HepG2 (cell line): ENCODE results near the gene USP5. TPM values are rescaled to one million over a fixed set of nuclear protein-coding genes. Genes with fewer than 3 reads are reported as not detected.

Experiments
- GLI4 ChIP-seq: sonication (generic); formaldehyde crosslinking; IDR thresholded peaks from 2 replicates; pipeline ENCODE4 v1.5.1; 2020; ENCODE audit warnings: missing genetic modification reagents, mild to moderate bottlenecking, moderate library complexity, borderline replicate concordance
- NAIF1 ChIP-seq: sonication (generic); formaldehyde crosslinking; IDR thresholded peaks from 2 replicates; pipeline ENCODE4 v1.5.0; 2020; ENCODE audit warnings: mild to moderate bottlenecking, missing genetic modification reagents, borderline replicate concordance
- ONECUT2 ChIP-seq: sonication (generic); formaldehyde crosslinking; IDR thresholded peaks from 2 replicates; pipeline ENCODE4 v1.4.0; 2020; ENCODE audit warnings: missing genetic modification reagents
- ZBTB8A ChIP-seq: sonication (generic); formaldehyde crosslinking; IDR thresholded peaks from 2 replicates; pipeline ENCODE4 v1.4.0; 2020; ENCODE audit warnings: mild to moderate bottlenecking, low read depth, missing genetic modification reagents, borderline replicate concordance
- ZMYM2 ChIP-seq: sonication (generic); formaldehyde crosslinking; IDR thresholded peaks from 2 replicates; pipeline ENCODE4 v1.8.0; 2022; ENCODE audit warnings: mild to moderate bottlenecking, missing genetic modification reagents
- ZSCAN9 ChIP-seq: IDR thresholded peaks from 2 replicates; pipeline ENCODE4 v1.6.1; 2016; ENCODE audit warnings: borderline replicate concordance
- polyA plus RNA-seq, 8 experiments: library from polyadenylated mRNA; depleted of rRNA in 3 of 8; stranded (reverse) in 7 of 8; unstranded in 1 of 8; fragments of >200 nt; fragmentation: Illumina TruSeq in 4 of 8; extraction: Trizol in 4 of 8; gene quantifications; 2 replicates each; pipeline versions ENCODE4 v1.2.1 to v1.2.3, GENCODE V29; 2011 to 2016; ENCODE audit warnings: low read depth in 4 of 8, missing spikeins in 1 of 8, mixed read lengths in 1 of 8; ENCODE audit not compliant: insufficient read depth in 1 of 8
- total RNA-seq, 5 experiments: library from RNA; depleted of rRNA; stranded (reverse); fragments of >200 nt; fragmentation: Illumina TruSeq; extraction: Trizol; gene quantifications; 2 replicates each; pipeline ENCODE4 v1.2.3, GENCODE V29; 2016; ENCODE audit warnings: low read depth in 1 of 5
- TF ChIP-seq, protein P1 (sequence below): sonication (generic); formaldehyde crosslinking; IDR thresholded peaks from 2 replicates; pipeline ENCODE4 v1.8.0; 2022; ENCODE audit warnings: low read depth, missing genetic modification reagents
- TF ChIP-seq, protein P2 (sequence below): sonication (generic); formaldehyde crosslinking; IDR thresholded peaks from 2 replicates; pipeline ENCODE4 v1.5.0; 2020; ENCODE audit warnings: mild to moderate bottlenecking, low read depth, missing genetic modification reagents, borderline replicate concordance
- TF ChIP-seq, protein P3 (sequence below): sonication (generic); formaldehyde crosslinking; IDR thresholded peaks from 2 replicates; pipeline ENCODE4 v1.4.0; 2020; ENCODE audit warnings: missing genetic modification reagents
- TF ChIP-seq, protein P4 (sequence below): sonication (generic); formaldehyde crosslinking; IDR thresholded peaks from 2 replicates; pipeline ENCODE4 v1.4.0; 2020; ENCODE audit warnings: missing genetic modification reagents
- TF ChIP-seq, protein P5 (sequence below): sonication (generic); formaldehyde crosslinking; IDR thresholded peaks from 2 replicates; pipeline ENCODE4 v1.9.0; 2021; ENCODE audit warnings: missing genetic modification reagents, mild to moderate bottlenecking, borderline replicate concordance
- TF ChIP-seq, protein P6 (sequence below): sonication (generic); formaldehyde crosslinking; IDR thresholded peaks from 2 replicates; pipeline ENCODE4 v1.8.0; 2022; ENCODE audit warnings: missing genetic modification reagents, mild to moderate bottlenecking, inconsistent platforms, borderline replicate concordance
- TF ChIP-seq, protein P7 (sequence below): sonication (generic); formaldehyde crosslinking; conservative IDR thresholded peaks from 2 replicates; pipeline ENCODE4 v1.4.0; 2020; ENCODE audit warnings: missing genetic modification reagents

USP5 gene
- total and polyA plus RNA-seq, 2 of the 13 experiments (the other 11 are each of a cell fraction or from before 2014, with no cell fraction given), result 39.6 to 56.0 TPM

DNA sequence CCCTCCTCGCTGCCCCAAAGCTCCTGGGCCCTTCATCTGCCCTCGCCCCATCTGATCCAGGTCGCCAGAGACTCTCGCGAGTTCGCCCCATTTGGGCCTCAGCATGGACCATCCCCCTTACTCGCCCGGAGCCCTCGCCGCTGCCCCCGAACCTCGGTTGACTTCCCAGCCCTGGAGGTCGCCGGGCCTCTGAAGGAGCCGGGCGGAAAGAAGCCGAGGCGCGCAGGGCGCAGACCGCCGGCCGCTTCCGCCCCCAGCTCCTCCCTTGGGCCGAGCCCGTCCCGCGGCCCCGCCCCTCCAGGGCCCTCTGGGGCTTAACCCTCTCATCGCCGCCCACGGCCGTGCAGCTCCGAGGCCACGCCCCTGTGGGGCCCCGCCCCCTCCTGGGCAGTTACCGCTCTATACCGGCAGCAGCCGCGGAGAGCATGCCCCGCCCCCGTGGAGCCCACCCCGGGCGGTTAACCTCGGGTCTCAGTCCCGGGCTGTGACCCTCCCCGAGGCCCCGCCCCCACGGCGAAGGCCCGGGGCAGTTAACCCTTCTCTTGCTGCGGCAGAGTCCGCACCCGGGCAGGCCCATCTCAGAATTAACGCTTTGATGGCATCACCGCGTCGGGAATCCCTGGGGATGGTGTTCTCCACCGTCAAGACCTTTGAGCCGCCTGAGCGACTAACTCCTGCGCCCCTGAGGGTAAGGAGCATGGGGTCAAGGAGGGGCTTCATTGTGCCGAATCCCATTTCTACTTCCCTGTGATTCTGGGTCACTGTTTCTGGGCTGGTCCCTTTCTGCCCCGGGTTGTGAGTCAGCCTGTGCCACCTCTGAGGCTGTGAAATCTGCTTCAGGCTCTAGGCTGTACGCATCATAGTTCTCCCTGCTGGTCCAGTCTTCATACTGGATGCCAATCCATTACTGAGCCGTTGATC is 21.4 kb downstream of the USP5 start, which contains the start of gene SPSB2 (continued):
- TF ChIP-seq, protein P1, sequence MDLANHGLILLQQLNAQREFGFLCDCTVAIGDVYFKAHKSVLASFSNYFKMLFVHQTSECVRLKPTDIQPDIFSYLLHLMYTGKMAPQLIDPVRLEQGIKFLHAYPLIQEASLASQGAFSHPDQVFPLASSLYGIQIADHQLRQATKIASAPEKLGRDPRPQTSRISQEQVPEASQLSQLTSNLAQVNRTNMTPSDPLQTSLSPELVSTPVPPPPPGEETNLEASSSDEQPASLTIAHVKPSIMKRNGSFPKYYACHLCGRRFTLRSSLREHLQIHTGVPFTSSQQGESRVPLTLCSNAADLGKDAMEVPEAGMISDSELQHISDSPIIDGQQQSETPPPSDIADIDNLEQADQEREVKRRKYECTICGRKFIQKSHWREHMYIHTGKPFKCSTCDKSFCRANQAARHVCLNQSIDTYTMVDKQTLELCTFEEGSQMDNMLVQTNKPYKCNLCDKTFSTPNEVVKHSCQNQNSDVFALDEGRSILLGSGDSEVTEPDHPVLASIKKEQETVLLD (CRISPR knock-in tag), result peak; percentile 82; the same call in 1 of the 2 replicates
- TF ChIP-seq, protein P2, sequence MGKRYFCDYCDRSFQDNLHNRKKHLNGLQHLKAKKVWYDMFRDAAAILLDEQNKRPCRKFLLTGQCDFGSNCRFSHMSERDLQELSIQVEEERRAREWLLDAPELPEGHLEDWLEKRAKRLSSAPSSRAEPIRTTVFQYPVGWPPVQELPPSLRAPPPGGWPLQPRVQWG, result no peak
- TF ChIP-seq ONECUT2 (no peak), ZSCAN9 (CRISPR knock-in tag) (no peak; the same call in 1 of the 2 replicates), GLI4 (CRISPR knock-in tag) (peak; percentile 63; the same call in 1 of the 2 replicates), ZMYM2 (CRISPR knock-in tag) (no peak), ZBTB8A (CRISPR knock-in tag) (no peak), NAIF1 (CRISPR knock-in tag) (no peak; the same call in 1 of the 2 replicates)
- TF ChIP-seq, protein P3, sequence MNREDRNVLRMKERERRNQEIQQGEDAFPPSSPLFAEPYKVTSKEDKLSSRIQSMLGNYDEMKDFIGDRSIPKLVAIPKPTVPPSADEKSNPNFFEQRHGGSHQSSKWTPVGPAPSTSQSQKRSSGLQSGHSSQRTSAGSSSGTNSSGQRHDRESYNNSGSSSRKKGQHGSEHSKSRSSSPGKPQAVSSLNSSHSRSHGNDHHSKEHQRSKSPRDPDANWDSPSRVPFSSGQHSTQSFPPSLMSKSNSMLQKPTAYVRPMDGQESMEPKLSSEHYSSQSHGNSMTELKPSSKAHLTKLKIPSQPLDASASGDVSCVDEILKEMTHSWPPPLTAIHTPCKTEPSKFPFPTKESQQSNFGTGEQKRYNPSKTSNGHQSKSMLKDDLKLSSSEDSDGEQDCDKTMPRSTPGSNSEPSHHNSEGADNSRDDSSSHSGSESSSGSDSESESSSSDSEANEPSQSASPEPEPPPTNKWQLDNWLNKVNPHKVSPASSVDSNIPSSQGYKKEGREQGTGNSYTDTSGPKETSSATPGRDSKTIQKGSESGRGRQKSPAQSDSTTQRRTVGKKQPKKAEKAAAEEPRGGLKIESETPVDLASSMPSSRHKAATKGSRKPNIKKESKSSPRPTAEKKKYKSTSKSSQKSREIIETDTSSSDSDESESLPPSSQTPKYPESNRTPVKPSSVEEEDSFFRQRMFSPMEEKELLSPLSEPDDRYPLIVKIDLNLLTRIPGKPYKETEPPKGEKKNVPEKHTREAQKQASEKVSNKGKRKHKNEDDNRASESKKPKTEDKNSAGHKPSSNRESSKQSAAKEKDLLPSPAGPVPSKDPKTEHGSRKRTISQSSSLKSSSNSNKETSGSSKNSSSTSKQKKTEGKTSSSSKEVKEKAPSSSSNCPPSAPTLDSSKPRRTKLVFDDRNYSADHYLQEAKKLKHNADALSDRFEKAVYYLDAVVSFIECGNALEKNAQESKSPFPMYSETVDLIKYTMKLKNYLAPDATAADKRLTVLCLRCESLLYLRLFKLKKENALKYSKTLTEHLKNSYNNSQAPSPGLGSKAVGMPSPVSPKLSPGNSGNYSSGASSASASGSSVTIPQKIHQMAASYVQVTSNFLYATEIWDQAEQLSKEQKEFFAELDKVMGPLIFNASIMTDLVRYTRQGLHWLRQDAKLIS (CRISPR knock-in tag), result no peak
- TF ChIP-seq, protein P4, sequence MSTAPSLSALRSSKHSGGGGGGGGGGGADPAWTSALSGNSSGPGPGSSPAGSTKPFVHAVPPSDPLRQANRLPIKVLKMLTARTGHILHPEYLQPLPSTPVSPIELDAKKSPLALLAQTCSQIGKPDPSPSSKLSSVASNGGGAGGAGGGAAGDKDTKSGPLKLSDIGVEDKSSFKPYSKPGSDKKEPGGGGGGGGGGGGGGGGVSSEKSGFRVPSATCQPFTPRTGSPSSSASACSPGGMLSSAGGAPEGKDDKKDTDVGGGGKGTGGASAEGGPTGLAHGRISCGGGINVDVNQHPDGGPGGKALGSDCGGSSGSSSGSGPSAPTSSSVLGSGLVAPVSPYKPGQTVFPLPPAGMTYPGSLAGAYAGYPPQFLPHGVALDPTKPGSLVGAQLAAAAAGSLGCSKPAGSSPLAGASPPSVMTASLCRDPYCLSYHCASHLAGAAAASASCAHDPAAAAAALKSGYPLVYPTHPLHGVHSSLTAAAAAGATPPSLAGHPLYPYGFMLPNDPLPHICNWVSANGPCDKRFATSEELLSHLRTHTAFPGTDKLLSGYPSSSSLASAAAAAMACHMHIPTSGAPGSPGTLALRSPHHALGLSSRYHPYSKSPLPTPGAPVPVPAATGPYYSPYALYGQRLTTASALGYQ (CRISPR knock-in tag), result no peak
- TF ChIP-seq, protein P5, sequence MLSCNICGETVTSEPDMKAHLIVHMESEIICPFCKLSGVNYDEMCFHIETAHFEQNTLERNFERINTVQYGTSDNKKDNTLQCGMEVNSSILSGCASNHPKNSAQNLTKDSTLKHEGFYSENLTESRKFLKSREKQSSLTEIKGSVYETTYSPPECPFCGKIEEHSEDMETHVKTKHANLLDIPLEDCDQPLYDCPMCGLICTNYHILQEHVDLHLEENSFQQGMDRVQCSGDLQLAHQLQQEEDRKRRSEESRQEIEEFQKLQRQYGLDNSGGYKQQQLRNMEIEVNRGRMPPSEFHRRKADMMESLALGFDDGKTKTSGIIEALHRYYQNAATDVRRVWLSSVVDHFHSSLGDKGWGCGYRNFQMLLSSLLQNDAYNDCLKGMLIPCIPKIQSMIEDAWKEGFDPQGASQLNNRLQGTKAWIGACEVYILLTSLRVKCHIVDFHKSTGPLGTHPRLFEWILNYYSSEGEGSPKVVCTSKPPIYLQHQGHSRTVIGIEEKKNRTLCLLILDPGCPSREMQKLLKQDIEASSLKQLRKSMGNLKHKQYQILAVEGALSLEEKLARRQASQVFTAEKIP (CRISPR knock-in tag), result no peak
- TF ChIP-seq, protein P6, sequence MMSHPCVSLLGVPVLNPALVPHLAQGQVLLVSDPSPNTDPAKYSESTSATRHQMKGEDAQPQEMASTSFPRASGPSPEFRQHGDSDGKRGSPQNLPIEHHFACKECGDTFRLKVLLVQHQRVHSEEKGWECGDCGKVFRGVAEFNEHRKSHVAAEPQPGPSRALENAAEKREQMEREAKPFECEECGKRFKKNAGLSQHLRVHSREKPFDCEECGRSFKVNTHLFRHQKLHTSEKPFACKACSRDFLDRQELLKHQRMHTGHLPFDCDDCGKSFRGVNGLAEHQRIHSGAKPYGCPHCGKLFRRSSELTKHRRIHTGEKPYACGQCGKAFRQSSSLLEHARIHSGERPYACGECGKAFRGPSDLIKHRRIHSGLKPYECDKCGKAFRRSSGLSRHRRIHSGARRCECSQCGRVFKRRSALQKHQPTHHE, result no peak
- TF ChIP-seq, protein P7, sequence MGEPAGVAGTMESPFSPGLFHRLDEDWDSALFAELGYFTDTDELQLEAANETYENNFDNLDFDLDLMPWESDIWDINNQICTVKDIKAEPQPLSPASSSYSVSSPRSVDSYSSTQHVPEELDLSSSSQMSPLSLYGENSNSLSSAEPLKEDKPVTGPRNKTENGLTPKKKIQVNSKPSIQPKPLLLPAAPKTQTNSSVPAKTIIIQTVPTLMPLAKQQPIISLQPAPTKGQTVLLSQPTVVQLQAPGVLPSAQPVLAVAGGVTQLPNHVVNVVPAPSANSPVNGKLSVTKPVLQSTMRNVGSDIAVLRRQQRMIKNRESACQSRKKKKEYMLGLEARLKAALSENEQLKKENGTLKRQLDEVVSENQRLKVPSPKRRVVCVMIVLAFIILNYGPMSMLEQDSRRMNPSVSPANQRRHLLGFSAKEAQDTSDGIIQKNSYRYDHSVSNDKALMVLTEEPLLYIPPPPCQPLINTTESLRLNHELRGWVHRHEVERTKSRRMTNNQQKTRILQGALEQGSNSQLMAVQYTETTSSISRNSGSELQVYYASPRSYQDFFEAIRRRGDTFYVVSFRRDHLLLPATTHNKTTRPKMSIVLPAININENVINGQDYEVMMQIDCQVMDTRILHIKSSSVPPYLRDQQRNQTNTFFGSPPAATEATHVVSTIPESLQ (CRISPR knock-in tag), result no peak
